Cortex of kidney (tissue), 1 donor: ENCODE results near the gene SH3GLB1.

Experiments used
- DNase-seq: peaks from one replicate; lab custom pipeline; 2025; lab: John Stamatoyannopoulos, UW

The SH3GLB1 gene

GRCh38 chr1:86733340-86733739 is 29.0 kb downstream of the SH3GLB1 start:
- DNase-seq: no peak

GRCh38 chr1:86739648-86740509 is 35.5 kb downstream of the SH3GLB1 start:
- no peak for DNase-seq

- no peak for DNase-seq
Observed at GRCh38 chr1:86741947-86742572, 37.7 kb downstream of the SH3GLB1 start.

GRCh38 chr1:86747304-86747703 is 42.9 kb downstream of the SH3GLB1 start:
- no peak for DNase-seq

GRCh38 chr1:86748622-86749373 is 44.4 kb downstream of the SH3GLB1 start:
- no peak for DNase-seq

- DNase-seq: no peak
Observed at GRCh38 chr1:86750076-86750475, 45.7 kb downstream of the SH3GLB1 start.

- DNase-seq: no peak
Observed at GRCh38 chr1:86750530-86750929, 46.2 kb downstream of the SH3GLB1 start.

- DNase-seq: no peak
Observed at GRCh38 chr1:86751923-86752322, 47.5 kb downstream of the SH3GLB1 start.

- DNase-seq: no peak
Observed at GRCh38 chr1:86753700-86754099, 49.3 kb downstream of the SH3GLB1 start.

GRCh38 chr1:86754265-86754974 is 50.0 kb downstream of the SH3GLB1 start:
- no peak for DNase-seq

- DNase-seq: no peak
Observed at GRCh38 chr1:86756062-86756406, 51.7 kb downstream of the SH3GLB1 start.

GRCh38 chr1:86757272-86757984 is 53.1 kb downstream of the SH3GLB1 start:
- DNase-seq: no peak

- no peak for DNase-seq
Observed at GRCh38 chr1:86758570-86758969, 54.2 kb downstream of the SH3GLB1 start.

GRCh38 chr1:86760199-86760598 is 55.8 kb downstream of the SH3GLB1 start:
- no peak for DNase-seq

- DNase-seq: no peak
Observed at GRCh38 chr1:86762336-86762735, 58.0 kb downstream of the SH3GLB1 start.

- DNase-seq: no peak
Observed at GRCh38 chr1:86764523-86764922, 60.1 kb downstream of the SH3GLB1 start.

- no peak for DNase-seq
Observed at GRCh38 chr1:86765073-86765472, 60.7 kb downstream of the SH3GLB1 start.

- DNase-seq: no peak
Observed at GRCh38 chr1:86765674-86766073, 61.3 kb downstream of the SH3GLB1 start.

GRCh38 chr1:86768554-86768953 is 64.2 kb downstream of the SH3GLB1 start:
- no peak for DNase-seq

- DNase-seq: no peak
Observed at GRCh38 chr1:86769065-86769464, 64.7 kb downstream of the SH3GLB1 start.
